Peyer's patch (tissue), 4 donors: ENCODE data around the gene NEK6. TPM values are rescaled to one million over a fixed set of nuclear protein-coding genes. Genes with fewer than 3 reads are reported as not detected.

Source experiments
- DNase-seq, 3 donors: peaks; one replicate each; pipeline ENCODE4 v3.0.0-alpha.2; 2017 to 2019
- H3K27ac ChIP-seq, 4 donors: fragments of 200-600 bp; sonication (generic); one replicate each; pipeline ENCODE4 v1.5.1; 2016 to 2019
- H3K27me3 ChIP-seq, 2 donors: fragments of 200-600 bp; sonication (generic); one replicate each; pipeline ENCODE4 v1.5.1; 2019
- H3K36me3 ChIP-seq, 3 donors: fragments of 200-600 bp; sonication (generic); one replicate each; pipeline ENCODE4 v1.5.1; 2016 to 2019
- H3K4me1 ChIP-seq, 4 donors: fragments of 200-600 bp; sonication (generic); one replicate each; pipeline ENCODE4 v1.5.1; 2016 to 2019
- H3K4me3 ChIP-seq, 4 donors: fragments of 200-600 bp; sonication (generic); 1 replicate in 3 of 4; 2 replicates in 1 of 4; pipeline ENCODE4 v1.5.1; 2016 to 2019; ENCODE audit warnings: mild to moderate bottlenecking in 1 of 4
- H3K9me3 ChIP-seq, 4 donors: fragments of 200-600 bp; sonication (generic); one replicate each; pipeline ENCODE4 v1.5.1; 2016 to 2019; ENCODE audit warnings: mild to moderate bottlenecking in 1 of 4
- CTCF ChIP-seq, 6 experiments: fragments of 450-650 bp in 4 of 6; fragments of 200-600 bp in 2 of 6; sonication (generic) in 1 of 6; IDR thresholded peaks; one replicate each; pipeline ENCODE4 v1.5.1; 2017 to 2019; ENCODE audit warnings: antibody characterized with exemption in 6 of 6, mild to moderate bottlenecking in 3 of 6, moderate library complexity in 1 of 6
- POLR2A ChIP-seq, 2 donors: fragments of 450-650 bp; IDR thresholded peaks; one replicate each; pipeline ENCODE4 v1.5.1; 2017; ENCODE audit warnings: antibody characterized with exemption in 2 of 2, mild to moderate bottlenecking in 2 of 2, moderate library complexity in 2 of 2
- total RNA-seq, 4 donors: library from RNA; depleted of rRNA; stranded (reverse); fragments of >200 nt; gene quantifications; one replicate each; pipeline ENCODE4 v1.1.0, GENCODE V29; 2016

Gene NEK6
- total RNA-seq, 4 donors from 2014 or later = 38.4 to 77.6 (median 46.9) TPM

GRCh38 chr9:124357721-124358361, 100.1 kb downstream of the NEK6 start:
- DNase-seq = no peak
- Histone ChIP-seq H3K27me3 (no peaks in the 10 kb centered on the region), H3K27ac (no peak overlapping the region), H3K4me1 (no peaks in the 10 kb centered on the region), H3K9me3 (no peaks in the 10 kb centered on the region), H3K4me3 (no peak overlapping the region), H3K36me3 (peaks cover 0 to 44% (median 0%) of the 10 kb centered on the region in 3 donors)
- TF ChIP-seq CTCF (IDR thresholded peaks at IDR 0.05) = no peak
- TF ChIP-seq POLR2A (IDR thresholded peaks at IDR 0.05) = no peak

GRCh38 chr9:124358631-124359030, 100.9 kb downstream of the NEK6 start:
- H3K9me3 ChIP-seq = no peaks in the 10 kb centered on the region
- peaks cover 0 to 36% (median 0%) of the 10 kb centered on the region in 3 donors for H3K36me3 ChIP-seq
- no peak for DNase-seq
- H3K4me1 ChIP-seq = no peaks in the 10 kb centered on the region
- H3K4me3 ChIP-seq = no peak overlapping the region
- TF ChIP-seq POLR2A (IDR thresholded peaks at IDR 0.05) (no peak), CTCF (IDR thresholded peaks at IDR 0.05) (no peak)
- no peaks in the 10 kb centered on the region for H3K27me3 ChIP-seq
- no peak overlapping the region for H3K27ac ChIP-seq

GRCh38 chr9:124359426-124359825, 101.7 kb downstream of the NEK6 start:
- no peaks in the 10 kb centered on the region for H3K9me3 ChIP-seq
- peaks cover 0 to 29% (median 0%) of the 10 kb centered on the region in 3 donors for H3K36me3 ChIP-seq
- TF ChIP-seq POLR2A (IDR thresholded peaks at IDR 0.05) (no peak), CTCF (IDR thresholded peaks at IDR 0.05) (no peak)
- no peaks in the 10 kb centered on the region for H3K27me3 ChIP-seq
- DNase-seq = no peak
- no peak overlapping the region for H3K27ac ChIP-seq
- H3K4me1 ChIP-seq = no peaks in the 10 kb centered on the region
- H3K4me3 ChIP-seq = no peak overlapping the region

GRCh38 chr9:124359855-124360678, 102.3 kb downstream of the NEK6 start:
- H3K4me3 ChIP-seq = no peak overlapping the region
- no peaks in the 10 kb centered on the region for H3K4me1 ChIP-seq
- H3K27ac ChIP-seq = no peak overlapping the region
- TF ChIP-seq CTCF (IDR thresholded peaks at IDR 0.05) (no peak), POLR2A (IDR thresholded peaks at IDR 0.05) (no peak)
- no peaks in the 10 kb centered on the region for H3K27me3 ChIP-seq
- no peaks in the 10 kb centered on the region for H3K9me3 ChIP-seq
- H3K36me3 ChIP-seq = peaks cover 0 to 23% (median 0%) of the 10 kb centered on the region in 3 donors
- no peak for DNase-seq

- no peaks in the 10 kb centered on the region for H3K27me3 ChIP-seq
- no peak overlapping the region for H3K4me3 ChIP-seq
- peaks cover 0 to 13% (median 0%) of the 10 kb centered on the region in 3 donors for H3K36me3 ChIP-seq
- no peaks in the 10 kb centered on the region for H3K4me1 ChIP-seq
- DNase-seq = no peak
- H3K27ac ChIP-seq = no peak overlapping the region
- H3K9me3 ChIP-seq = no peaks in the 10 kb centered on the region
- no peak for TF ChIP-seq CTCF (IDR thresholded peaks at IDR 0.05)
- TF ChIP-seq POLR2A (IDR thresholded peaks at IDR 0.05) = no peak
Observed at GRCh38 chr9:124361128-124361527, 103.4 kb downstream of the NEK6 start.
